ENCODE data around the gene MGAT3. TPM values are rescaled to one million over a fixed set of nuclear protein-coding genes. Genes with fewer than 3 reads are reported as not detected.

Gene MGAT3
- total and polyA plus RNA-seq, 9 of the 15 experiments (the other 6 are each of a cell fraction or from before 2014, with no cell fraction given) = 0.10 to 11.5 (median 4.6) TPM

DNA sequence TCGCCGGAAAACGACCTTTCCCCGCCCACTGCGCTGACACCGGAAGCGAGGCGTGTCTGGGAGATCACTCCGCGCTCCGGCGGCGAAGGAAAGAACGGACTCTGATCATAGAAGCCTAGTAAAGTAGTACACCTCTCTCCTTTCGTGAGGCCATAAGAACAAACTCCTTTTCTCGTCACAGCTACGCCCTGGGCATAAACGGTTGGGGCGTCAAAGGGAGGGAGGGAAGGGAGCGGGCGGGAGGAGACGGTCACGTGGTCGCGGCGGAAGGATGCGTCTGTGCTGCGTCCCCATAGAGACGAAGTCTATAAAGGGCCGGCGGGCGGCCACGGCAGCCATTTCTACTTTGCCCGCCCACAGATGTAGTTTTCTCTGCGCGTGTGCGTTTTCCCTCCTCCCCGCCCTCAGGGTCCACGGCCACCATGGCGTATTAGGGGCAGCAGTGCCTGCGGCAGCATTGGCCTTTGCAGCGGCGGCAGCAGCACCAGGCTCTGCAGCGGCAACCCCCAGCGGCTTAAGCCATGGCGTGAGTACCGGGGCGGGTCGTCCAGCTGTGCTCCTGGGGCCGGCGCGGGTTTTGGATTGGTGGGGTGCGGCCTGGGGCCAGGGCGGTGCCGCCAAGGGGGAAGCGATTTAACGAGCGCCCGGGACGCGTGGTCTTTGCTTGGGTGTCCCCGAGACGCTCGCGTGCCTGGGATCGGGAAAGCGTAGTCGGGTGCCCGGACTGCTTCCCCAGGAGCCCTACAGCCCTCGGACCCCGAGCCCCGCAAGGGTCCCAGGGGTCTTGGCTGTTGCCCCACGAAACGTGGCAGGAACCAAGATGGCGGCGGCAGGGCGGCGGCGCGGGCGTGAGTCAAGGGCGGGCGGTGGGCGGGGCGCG, 63.7 kb downstream of the MGAT3 start, which contains the start of gene ATF4 (continued):
- TF ChIP-seq RBM34 (IDR thresholded peaks at IDR 0.05; ENCODE audit: borderline replicate concordance, insufficient read depth, low read length) (no peak), GATAD2B (IDR thresholded peaks at IDR 0.05; ENCODE audit: borderline replicate concordance) (no peak), NR2F6 (CRISPR knock-in tag; IDR thresholded peaks at IDR 0.05) (no peak), MEIS2 (IDR thresholded peaks at IDR 0.05; ENCODE audit: partially characterized antibody) (no peak), HNRNPLL (IDR thresholded peaks at IDR 0.05; ENCODE audit: low read depth, low read length, poor library complexity, severe bottlenecking) (peak; percentile 72), FOXM1 (IDR thresholded peaks at IDR 0.05; ENCODE audit: low read depth) (no peak), FOXM1 (CRISPR knock-in tag; IDR thresholded peaks at IDR 0.05; ENCODE audit: low read depth) (no peak; the same call in 1 of the 2 replicates), NFIX (CRISPR knock-in tag; IDR thresholded peaks at IDR 0.05; ENCODE audit: low read depth) (no peak), ZNF12 (CRISPR knock-in tag; IDR thresholded peaks at IDR 0.05) (no peak), YY1 (IDR thresholded peaks at IDR 0.05; ENCODE audit: borderline replicate concordance in 1 of 3, control insufficient read depth in 1 of 3, extremely low read depth in 1 of 3, insufficient read depth in 3 of 3, insufficient read length in 1 of 3, insufficient replicate concordance in 2 of 3, low read depth in 1 of 3, low read length in 2 of 3) (peak; percentile 71 to 96 (median 94)), SP2 (IDR thresholded peaks at IDR 0.05; ENCODE audit: extremely low read depth, low read depth, low read length, poor library complexity, severe bottlenecking) (no peak), SMARCE1 (IDR thresholded peaks at IDR 0.05) (no peak), ZNF146 (CRISPR knock-in tag; IDR thresholded peaks at IDR 0.05; ENCODE audit: unreplicated experiment) (no peak), EHMT2 (IDR thresholded peaks at IDR 0.05) (no peak), SMAD2 (IDR thresholded peaks at IDR 0.05; ENCODE audit: low read depth, low read length) (no peak), NR1H2 (CRISPR knock-in tag; IDR thresholded peaks at IDR 0.05) (peak; percentile 83; the same call in 1 of the 2 replicates), ZNF778 (CRISPR knock-in tag; IDR thresholded peaks at IDR 0.05) (no peak), CBX5 (IDR thresholded peaks at IDR 0.05; ENCODE audit: borderline replicate concordance, low read depth) (no peak)
- TF ChIP-seq, protein P1, sequence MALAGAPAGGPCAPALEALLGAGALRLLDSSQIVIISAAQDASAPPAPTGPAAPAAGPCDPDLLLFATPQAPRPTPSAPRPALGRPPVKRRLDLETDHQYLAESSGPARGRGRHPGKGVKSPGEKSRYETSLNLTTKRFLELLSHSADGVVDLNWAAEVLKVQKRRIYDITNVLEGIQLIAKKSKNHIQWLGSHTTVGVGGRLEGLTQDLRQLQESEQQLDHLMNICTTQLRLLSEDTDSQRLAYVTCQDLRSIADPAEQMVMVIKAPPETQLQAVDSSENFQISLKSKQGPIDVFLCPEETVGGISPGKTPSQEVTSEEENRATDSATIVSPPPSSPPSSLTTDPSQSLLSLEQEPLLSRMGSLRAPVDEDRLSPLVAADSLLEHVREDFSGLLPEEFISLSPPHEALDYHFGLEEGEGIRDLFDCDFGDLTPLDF (CRISPR knock-in tag; IDR thresholded peaks at IDR 0.05) = peak; percentile 83
- TF ChIP-seq, protein P2, sequence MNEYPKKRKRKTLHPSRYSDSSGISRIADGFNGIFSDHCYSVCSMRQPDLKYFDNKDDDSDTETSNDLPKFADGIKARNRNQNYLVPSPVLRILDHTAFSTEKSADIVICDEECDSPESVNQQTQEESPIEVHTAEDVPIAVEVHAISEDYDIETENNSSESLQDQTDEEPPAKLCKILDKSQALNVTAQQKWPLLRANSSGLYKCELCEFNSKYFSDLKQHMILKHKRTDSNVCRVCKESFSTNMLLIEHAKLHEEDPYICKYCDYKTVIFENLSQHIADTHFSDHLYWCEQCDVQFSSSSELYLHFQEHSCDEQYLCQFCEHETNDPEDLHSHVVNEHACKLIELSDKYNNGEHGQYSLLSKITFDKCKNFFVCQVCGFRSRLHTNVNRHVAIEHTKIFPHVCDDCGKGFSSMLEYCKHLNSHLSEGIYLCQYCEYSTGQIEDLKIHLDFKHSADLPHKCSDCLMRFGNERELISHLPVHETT (CRISPR knock-in tag; conservative IDR thresholded peaks at IDR 0.05 in 1 of 2, IDR thresholded peaks at IDR 0.05 in 1 of 2) = peak in 1 of 2 experiments; percentile 41; a peak in 1 of 4 replicates
- TF ChIP-seq, protein P3, sequence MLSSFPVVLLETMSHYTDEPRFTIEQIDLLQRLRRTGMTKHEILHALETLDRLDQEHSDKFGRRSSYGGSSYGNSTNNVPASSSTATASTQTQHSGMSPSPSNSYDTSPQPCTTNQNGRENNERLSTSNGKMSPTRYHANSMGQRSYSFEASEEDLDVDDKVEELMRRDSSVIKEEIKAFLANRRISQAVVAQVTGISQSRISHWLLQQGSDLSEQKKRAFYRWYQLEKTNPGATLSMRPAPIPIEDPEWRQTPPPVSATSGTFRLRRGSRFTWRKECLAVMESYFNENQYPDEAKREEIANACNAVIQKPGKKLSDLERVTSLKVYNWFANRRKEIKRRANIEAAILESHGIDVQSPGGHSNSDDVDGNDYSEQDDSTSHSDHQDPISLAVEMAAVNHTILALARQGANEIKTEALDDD (IDR thresholded peaks at IDR 0.05) = no peak
- TF ChIP-seq, protein P4, sequence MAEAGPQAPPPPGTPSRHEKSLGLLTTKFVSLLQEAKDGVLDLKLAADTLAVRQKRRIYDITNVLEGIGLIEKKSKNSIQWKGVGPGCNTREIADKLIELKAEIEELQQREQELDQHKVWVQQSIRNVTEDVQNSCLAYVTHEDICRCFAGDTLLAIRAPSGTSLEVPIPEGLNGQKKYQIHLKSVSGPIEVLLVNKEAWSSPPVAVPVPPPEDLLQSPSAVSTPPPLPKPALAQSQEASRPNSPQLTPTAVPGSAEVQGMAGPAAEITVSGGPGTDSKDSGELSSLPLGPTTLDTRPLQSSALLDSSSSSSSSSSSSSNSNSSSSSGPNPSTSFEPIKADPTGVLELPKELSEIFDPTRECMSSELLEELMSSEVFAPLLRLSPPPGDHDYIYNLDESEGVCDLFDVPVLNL (CRISPR knock-in tag; IDR thresholded peaks at IDR 0.05; ENCODE audit: low read depth) = no peak
